ENCODE measurements around the gene LENG9.

LENG9 gene

GRCh38 chr19:54436031-54436523 lies 27.5 kb downstream of the LENG9 start:
- DNase-seq, result no peak

- DNase-seq, result no peak
These were observed 28.0 kb downstream of the LENG9 start for GRCh38 chr19:54435551-54436016.

GRCh38 chr19:54434873-54435214 lies 28.7 kb downstream of the LENG9 start:
- no peak for DNase-seq

- DNase-seq, result no peak
These were observed 29.3 kb downstream of the LENG9 start for GRCh38 chr19:54434112-54434872.

- DNase-seq, result no peak
These were observed 29.9 kb downstream of the LENG9 start for GRCh38 chr19:54433697-54434096.

GRCh38 chr19:54432144-54432738 lies 31.3 kb downstream of the LENG9 start:
- DNase-seq, result no peak

- DNase-seq, result peak in 1 of 2 experiments; percentile 29
These were observed 32.2 kb downstream of the LENG9 start for GRCh38 chr19:54431255-54431838.

GRCh38 chr19:54430306-54431254 lies 33.0 kb downstream of the LENG9 start:
- no peak for DNase-seq

GRCh38 chr19:54429545-54430227 lies 33.9 kb downstream of the LENG9 start:
- no peak for DNase-seq

GRCh38 chr19:54429176-54429495 lies 34.4 kb downstream of the LENG9 start:
- no peak for DNase-seq

- no peak for DNase-seq
These were observed 35.0 kb downstream of the LENG9 start for GRCh38 chr19:54428323-54429175.

- DNase-seq, result no peak
These were observed 36.0 kb downstream of the LENG9 start for GRCh38 chr19:54427586-54427985.

GRCh38 chr19:54426291-54426931 lies 37.2 kb downstream of the LENG9 start:
- DNase-seq, result no peak

- no peak for DNase-seq
These were observed 38.2 kb downstream of the LENG9 start for GRCh38 chr19:54425382-54425723.

GRCh38 chr19:54424660-54425381 lies 38.8 kb downstream of the LENG9 start:
- DNase-seq, result no peak

- DNase-seq, result no peak
These were observed 39.4 kb downstream of the LENG9 start for GRCh38 chr19:54424201-54424600.

- no peak for DNase-seq
These were observed 41.4 kb downstream of the LENG9 start for GRCh38 chr19:54422136-54422535.

GRCh38 chr19:54421521-54421920 lies 42.1 kb downstream of the LENG9 start:
- DNase-seq, result no peak

- no peak for DNase-seq
These were observed 42.4 kb downstream of the LENG9 start for GRCh38 chr19:54421169-54421516.

- DNase-seq, result no peak
These were observed 43.0 kb downstream of the LENG9 start for GRCh38 chr19:54420383-54421168.

Data from SHP77 (cell line).